ENCODE results near the gene SPANXD. TPM values are rescaled to one million over a fixed set of nuclear protein-coding genes. Genes with fewer than 3 reads are reported as not detected.

The SPANXD gene
- total RNA-seq, 1 experiment from 2014 or later: not detected

GRCh38 chrX:141662781-141663180 lies 35.8 kb downstream of the SPANXD start:
- ATAC-seq (no peak), DNase-seq (ENCODE audit: low read depth, low spot score) (no peak)
- no peaks in the 10 kb centered on the region for H3K79me2 ChIP-seq (ENCODE audit: insufficient read depth, low read length)
- no peaks in the 10 kb centered on the region for H3K36me3 ChIP-seq (ENCODE audit: control insufficient read depth in 1 of 2, insufficient read depth in 2 of 2, low read length in 2 of 2)
- POLR2A ChIA-PET: no interaction called here
- intact Hi-C loops (cut with micrococcal nuclease): no loop called here
- H3K9ac ChIP-seq (ENCODE audit: low read length): no peak overlapping the region
- no peaks in the 10 kb centered on the region for H3K4me1 ChIP-seq (ENCODE audit: control insufficient read depth in 1 of 2, insufficient read depth in 2 of 2, low read length in 2 of 2)
- BruUV-seq (replicated peaks): no TSS peak
- H2AFZ ChIP-seq (ENCODE audit: low read depth, low read length, poor library complexity, severe bottlenecking): no peak overlapping the region
- H3K27ac ChIP-seq (ENCODE audit: low read depth, low read length): no peak overlapping the region
- H3K4me2 ChIP-seq (ENCODE audit: low read length): no peak overlapping the region
- no peak overlapping the region for H3K4me3 ChIP-seq (replicated peaks in 1 of 2; ENCODE audit: low read depth in 1 of 2, low read length in 2 of 2)
- H3K9me2 ChIP-seq (ENCODE audit: insufficient read depth): no peaks in the 10 kb centered on the region
- CTCF ChIA-PET: no interaction called here
- RAD21 ChIA-PET (ENCODE audit: low non-redundant PET in 1 of 2, low total read pairs in 2 of 2, uncharacterized antibody in 2 of 2, unreplicated experiment in 2 of 2): no interaction called here
- no peaks in the 10 kb centered on the region for H4K20me1 ChIP-seq (ENCODE audit: insufficient read depth)
- TF ChIP-seq CBX3 (IDR thresholded peaks at IDR 0.05; ENCODE audit: low read depth) (no peak), SP1 (IDR thresholded peaks at IDR 0.05; ENCODE audit: low read depth) (no peak), EGR1 (IDR thresholded peaks at IDR 0.05; ENCODE audit: low read depth) (no peak), JUND (IDR thresholded peaks at IDR 0.05) (no peak), YY1 (IDR thresholded peaks at IDR 0.05; ENCODE audit: extremely low read depth, insufficient replicate concordance, low read depth, low read length) (no peak), ZBTB33 (IDR thresholded peaks at IDR 0.05; ENCODE audit: extremely low read depth, insufficient replicate concordance, low read length) (no peak), CEBPB (IDR thresholded peaks at IDR 0.05; ENCODE audit: low read depth) (no peak), POLR2AphosphoS5 (IDR thresholded peaks at IDR 0.05; ENCODE audit: low read depth, low read length) (no peak), ATF3 (IDR thresholded peaks at IDR 0.05) (no peak), ZFX (IDR thresholded peaks at IDR 0.05) (no peak), EZH2phosphoT487 (IDR thresholded peaks at IDR 0.05; ENCODE audit: borderline replicate concordance) (no peak), REST (IDR thresholded peaks at IDR 0.05; ENCODE audit: low read depth) (no peak), EZH2 (IDR thresholded peaks at IDR 0.05) (no peak), ZNF274 (IDR thresholded peaks at IDR 0.05; ENCODE audit: low read depth, low read length) (no peak), FOSL1 (IDR thresholded peaks at IDR 0.05; ENCODE audit: low read depth) (no peak), TCF7L2 (IDR thresholded peaks at IDR 0.05; ENCODE audit: borderline replicate concordance, extremely low read depth, insufficient read depth, insufficient read length) (no peak)
- H3K9me3 ChIP-seq (ENCODE audit: control insufficient read depth in 1 of 2, insufficient read depth in 1 of 2, low read depth in 1 of 2, low read length in 2 of 2): no peaks in the 10 kb centered on the region
- H3K27me3 ChIP-seq (ENCODE audit: insufficient read depth, low read length): no peaks in the 10 kb centered on the region
